DOHH2 (cell line): ENCODE data around the gene LRG1.

Source experiments
- H3F3A ChIP-seq: fragments of 200-600 bp; sonication (generic), shearing (Covaris generic); 2 replicates; pipeline ENCODE4 v1.6.0; 2016; ENCODE audit warnings: antibody characterized with exemption, mild to moderate bottlenecking; ENCODE audit not compliant: control insufficient read depth, insufficient read depth
- H3K27ac ChIP-seq: fragments of 200-600 bp; sonication (generic); 2 replicates; pipeline ENCODE4 v1.5.1; 2014; ENCODE audit warnings: low read depth, mild to moderate bottlenecking, low read length, moderate library complexity
- H3K27me3 ChIP-seq: fragments of 200-600 bp; sonication (generic); 2 replicates; pipeline ENCODE4 v1.6.1; 2014; ENCODE audit warnings: mild to moderate bottlenecking, low read length, mixed read lengths; ENCODE audit not compliant: control insufficient read depth
- H3K36me3 ChIP-seq: fragments of 200-600 bp; sonication (generic); 2 replicates; pipeline ENCODE4 v1.6.1; 2014; ENCODE audit warnings: mild to moderate bottlenecking, low read length, moderate library complexity, mixed read lengths; ENCODE audit not compliant: control insufficient read depth
- H3K4me1 ChIP-seq: fragments of 200-600 bp; sonication (generic); 2 replicates; pipeline ENCODE4 v1.6.1; 2014; ENCODE audit warnings: mild to moderate bottlenecking, low read length, mixed read lengths; ENCODE audit not compliant: control insufficient read depth
- H3K4me2 ChIP-seq: fragments of 200-600 bp; sonication (generic); 2 replicates; pipeline ENCODE4 v1.6.0; 2014; ENCODE audit warnings: mild to moderate bottlenecking, low read length, moderate library complexity
- H3K4me3 ChIP-seq: fragments of 200-600 bp; sonication (generic); 2 replicates; pipeline ENCODE4 v1.5.1; 2014; ENCODE audit warnings: mild to moderate bottlenecking, low read length, mixed read lengths
- H3K79me2 ChIP-seq: fragments of 200-600 bp; sonication (generic); 2 replicates; pipeline ENCODE4 v1.6.1; 2014; ENCODE audit warnings: mild to moderate bottlenecking, low read length, mixed read lengths; ENCODE audit not compliant: control insufficient read depth
- H3K9me2 ChIP-seq: fragments of 200-600 bp; sonication (generic); replicated peaks from 2 replicates; pipeline ENCODE4 v1.6.1; 2014; ENCODE audit warnings: mild to moderate bottlenecking, low read length, mixed read lengths; ENCODE audit not compliant: control insufficient read depth
- H3K9me3 ChIP-seq: fragments of 200-600 bp; sonication (generic); 2 replicates; pipeline ENCODE4 v1.6.1; 2014; ENCODE audit warnings: antibody characterized with exemption, low read length, mixed read lengths; ENCODE audit not compliant: control insufficient read depth, insufficient read depth
- H4K20me1 ChIP-seq: fragments of 200-600 bp; sonication (generic); 2 replicates; pipeline ENCODE4 v1.6.0; 2014; ENCODE audit warnings: low read depth, mild to moderate bottlenecking, antibody characterized with exemption, low read length, moderate library complexity; ENCODE audit not compliant: control insufficient read depth, insufficient read depth
- EZH2phosphoT487 ChIP-seq: fragments of 200-600 bp; sonication (generic); IDR thresholded peaks from 2 replicates; pipeline ENCODE4 v1.6.1; 2017; ENCODE audit warnings: borderline replicate concordance, mild to moderate bottlenecking, antibody characterized with exemption, low read length, moderate library complexity, mixed read lengths
- TF ChIP-seq, protein P1 (sequence below): fragments of 200-600 bp; sonication (generic); IDR thresholded peaks from one replicate; pipeline ENCODE4 v1.5.1; 2014; ENCODE audit warnings: antibody characterized with exemption, mild to moderate bottlenecking, low read depth, low read length; ENCODE audit not compliant: poor library complexity, severe bottlenecking

LRG1 gene

DNA sequence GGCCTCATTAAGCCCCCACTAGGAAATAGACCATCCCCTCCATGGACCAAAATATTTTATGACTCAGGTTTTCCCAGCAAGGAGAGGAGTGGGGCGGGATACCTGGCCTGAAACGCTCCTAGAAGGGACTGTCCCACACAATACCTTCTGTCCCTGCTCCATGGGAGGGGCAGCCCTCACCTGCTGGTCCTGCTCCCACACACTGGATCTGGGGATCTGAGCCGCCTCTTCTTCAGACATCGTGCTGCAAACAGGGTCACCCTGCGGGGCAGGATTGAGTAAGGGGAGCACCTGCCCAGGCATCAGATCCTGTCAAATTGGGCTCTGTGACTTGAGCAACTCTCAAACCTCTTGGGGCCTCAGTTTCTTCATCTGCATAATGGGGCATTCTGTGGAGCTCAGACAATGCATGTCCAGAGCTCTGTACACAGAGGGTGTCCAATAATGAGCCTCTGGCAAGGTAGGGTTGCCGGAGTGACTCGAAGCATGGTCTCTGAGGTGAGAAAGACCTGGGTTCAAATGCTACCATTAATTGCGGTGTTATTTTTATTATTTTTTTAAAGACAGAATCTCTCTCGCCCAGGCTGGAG lies 5.9 kb downstream of the LRG1 start:
- Histone ChIP-seq H3F3A (no peaks in the 10 kb centered on the region), H3K27me3 (0 out of 2 replicates have a peak, but pooled peaks cover 2% of the 10 kb centered on the region), H3K9me2 (no peaks in the 10 kb centered on the region), H3K4me3 (no peak overlapping the region), H3K27ac (no peak overlapping the region), H3K36me3 (no peaks in the 10 kb centered on the region), H3K79me2 (no peaks in the 10 kb centered on the region), H3K4me2 (no peak overlapping the region), H3K4me1 (peaks cover 12% of the 10 kb centered on the region), H4K20me1 (no peaks in the 10 kb centered on the region), H3K9me3 (no peaks in the 10 kb centered on the region)
- TF ChIP-seq, protein P1, sequence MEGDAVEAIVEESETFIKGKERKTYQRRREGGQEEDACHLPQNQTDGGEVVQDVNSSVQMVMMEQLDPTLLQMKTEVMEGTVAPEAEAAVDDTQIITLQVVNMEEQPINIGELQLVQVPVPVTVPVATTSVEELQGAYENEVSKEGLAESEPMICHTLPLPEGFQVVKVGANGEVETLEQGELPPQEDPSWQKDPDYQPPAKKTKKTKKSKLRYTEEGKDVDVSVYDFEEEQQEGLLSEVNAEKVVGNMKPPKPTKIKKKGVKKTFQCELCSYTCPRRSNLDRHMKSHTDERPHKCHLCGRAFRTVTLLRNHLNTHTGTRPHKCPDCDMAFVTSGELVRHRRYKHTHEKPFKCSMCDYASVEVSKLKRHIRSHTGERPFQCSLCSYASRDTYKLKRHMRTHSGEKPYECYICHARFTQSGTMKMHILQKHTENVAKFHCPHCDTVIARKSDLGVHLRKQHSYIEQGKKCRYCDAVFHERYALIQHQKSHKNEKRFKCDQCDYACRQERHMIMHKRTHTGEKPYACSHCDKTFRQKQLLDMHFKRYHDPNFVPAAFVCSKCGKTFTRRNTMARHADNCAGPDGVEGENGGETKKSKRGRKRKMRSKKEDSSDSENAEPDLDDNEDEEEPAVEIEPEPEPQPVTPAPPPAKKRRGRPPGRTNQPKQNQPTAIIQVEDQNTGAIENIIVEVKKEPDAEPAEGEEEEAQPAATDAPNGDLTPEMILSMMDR: no peak
- TF ChIP-seq EZH2phosphoT487: no peak

DNA sequence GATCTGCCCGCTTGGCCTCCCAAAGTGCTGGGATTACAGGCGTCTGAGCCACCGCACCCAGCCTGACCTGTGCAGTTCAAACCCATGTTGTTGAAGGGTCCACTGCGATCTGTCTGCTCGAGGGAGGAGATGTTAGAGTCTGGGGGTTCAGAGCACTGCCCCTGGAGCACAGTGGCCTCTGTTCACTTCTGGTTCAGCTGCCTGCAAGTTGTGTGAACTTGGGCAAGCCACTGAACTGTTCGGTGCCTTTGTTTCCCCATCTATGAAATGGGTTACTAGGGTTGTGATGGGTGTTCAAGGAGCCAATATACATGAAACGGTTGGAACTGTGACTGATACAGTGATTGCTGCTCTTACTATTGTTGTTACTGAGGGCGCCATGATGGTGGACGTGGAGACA lies 6.5 kb downstream of the LRG1 start:
- no peaks in the 10 kb centered on the region for H3K9me3 ChIP-seq
- no peak overlapping the region for H3K27ac ChIP-seq
- H3K36me3 ChIP-seq: no peaks in the 10 kb centered on the region
- H3K9me2 ChIP-seq: no peaks in the 10 kb centered on the region
- TF ChIP-seq EZH2phosphoT487: no peak
- TF ChIP-seq, protein P1: no peak
- H3K4me1 ChIP-seq: peaks cover 12% of the 10 kb centered on the region
- no peak overlapping the region for H3K4me3 ChIP-seq
- no peaks in the 10 kb centered on the region for H3F3A ChIP-seq
- no peak overlapping the region for H3K4me2 ChIP-seq
- H4K20me1 ChIP-seq: no peaks in the 10 kb centered on the region
- 0 out of 2 replicates have a peak, but pooled peaks cover 2% of the 10 kb centered on the region for H3K27me3 ChIP-seq
- no peaks in the 10 kb centered on the region for H3K79me2 ChIP-seq

DNA sequence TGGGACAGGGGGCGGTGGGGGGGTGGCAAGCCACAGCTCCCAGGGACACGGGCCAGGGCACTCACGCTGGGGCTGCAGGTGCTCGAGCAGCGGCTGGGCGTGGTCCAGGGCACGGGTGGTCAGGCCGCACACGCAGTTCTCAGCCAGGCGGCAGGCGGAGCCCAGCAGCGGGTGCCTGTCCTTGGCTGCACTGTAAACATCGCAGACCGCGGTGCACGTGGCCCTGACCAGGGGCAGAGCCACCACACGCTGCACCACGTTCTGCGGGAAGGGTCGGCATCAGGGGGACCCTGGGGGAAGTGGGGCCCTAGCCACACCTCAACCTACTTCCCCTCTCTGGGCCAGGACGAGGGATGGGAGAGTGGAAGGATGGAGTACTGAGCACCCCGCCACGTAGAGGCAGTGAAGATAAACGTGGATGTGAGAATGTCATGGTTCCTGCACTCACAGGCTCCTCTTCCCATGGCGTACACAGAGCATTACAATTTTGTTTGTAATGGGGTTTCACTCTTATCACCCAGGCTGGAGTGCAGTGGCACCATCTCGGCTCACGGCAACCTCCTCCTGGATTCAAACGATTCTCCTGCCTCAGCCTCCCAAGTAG lies 8.2 kb downstream of the LRG1 start:
- Histone ChIP-seq H3K4me2 (no peak overlapping the region), H3K36me3 (no peaks in the 10 kb centered on the region), H3K27me3 (0 out of 2 replicates have a peak, but pooled peaks cover 2% of the 10 kb centered on the region), H3K9me3 (no peaks in the 10 kb centered on the region), H3K4me1 (peaks cover 12% of the 10 kb centered on the region), H4K20me1 (no peaks in the 10 kb centered on the region), H3K4me3 (no peak overlapping the region), H3K27ac (no peak overlapping the region), H3K9me2 (no peaks in the 10 kb centered on the region), H3K79me2 (no peaks in the 10 kb centered on the region), H3F3A (no peaks in the 10 kb centered on the region)
- TF ChIP-seq, protein P1: no peak
- TF ChIP-seq EZH2phosphoT487: no peak
